Astrocyte (in vitro differentiated cells and primary cell): Measurements from ENCODE around the gene SCGB3A1. TPM values are rescaled to one million over a fixed set of nuclear protein-coding genes. Genes with fewer than 3 reads are reported as not detected.

ENCODE experiments used
- DNase-seq: peaks from one replicate; pipeline ENCODE4 v3.0.0-alpha.2; 2010; ENCODE audit warnings: low read depth
- FAIRE-seq: peaks from 2 replicates; lab custom pipeline; 2011; peaks lifted over from hg19 to GRCh38; lab: Jason Lieb, UNC
- H2AFZ ChIP-seq: 2 replicates; pipeline ENCODE4 v1.6.0; 2012; ENCODE audit warnings: low read depth, low read length, inconsistent platforms
- H3K27ac ChIP-seq: 2 replicates; pipeline ENCODE4 v1.5.1; 2011; ENCODE audit warnings: low read depth, low read length, inconsistent platforms
- H3K27me3 ChIP-seq: 2 replicates; pipeline ENCODE4 v1.6.0; 2011; ENCODE audit warnings: low read length, inconsistent platforms; ENCODE audit not compliant: insufficient read depth
- H3K36me3 ChIP-seq: 2 replicates; pipeline ENCODE4 v1.5.1; 2011; ENCODE audit warnings: low read length, inconsistent platforms; ENCODE audit not compliant: insufficient read depth
- H3K4me1 ChIP-seq: 2 replicates; pipeline ENCODE4 v1.5.1; 2011; ENCODE audit warnings: low read length, inconsistent platforms; ENCODE audit not compliant: insufficient read depth
- H3K4me2 ChIP-seq: 2 replicates; pipeline ENCODE4 v1.6.0; 2012; ENCODE audit warnings: low read length, inconsistent platforms
- H3K4me3 ChIP-seq: 2 replicates; pipeline ENCODE4 v1.5.1; 2011; ENCODE audit warnings: low read depth, mild to moderate bottlenecking, low read length, inconsistent platforms; ENCODE audit not compliant: insufficient read depth
- H3K79me2 ChIP-seq: 2 replicates; pipeline ENCODE4 v1.6.0; 2012; ENCODE audit warnings: mild to moderate bottlenecking, low read length, inconsistent platforms; ENCODE audit not compliant: insufficient read depth
- H3K9ac ChIP-seq: 2 replicates; pipeline ENCODE4 v1.6.0; 2012; ENCODE audit warnings: mild to moderate bottlenecking, low read length, inconsistent platforms
- H3K9me3 ChIP-seq: 2 replicates; pipeline ENCODE4 v1.5.1; 2012; ENCODE audit warnings: low read depth, mild to moderate bottlenecking, low read length, inconsistent platforms; ENCODE audit not compliant: insufficient read depth
- H4K20me1 ChIP-seq: 2 replicates; pipeline ENCODE4 v1.6.0; 2012; ENCODE audit warnings: low read length, inconsistent platforms; ENCODE audit not compliant: insufficient read depth
- H3K27ac Mint-ChIP-seq: one replicate; pipeline ENCODE4 v1.8.0; 2021; ENCODE audit warnings: mild to moderate bottlenecking, mixed read lengths; ENCODE audit not compliant: unreplicated experiment
- H3K27me3 Mint-ChIP-seq: one replicate; pipeline ENCODE4 v1.8.0; 2021; ENCODE audit warnings: low read depth, mixed read lengths; ENCODE audit not compliant: unreplicated experiment
- H3K36me3 Mint-ChIP-seq: one replicate; pipeline ENCODE4 v1.8.0; 2021; ENCODE audit warnings: low read depth, mixed read lengths; ENCODE audit not compliant: unreplicated experiment
- H3K4me1 Mint-ChIP-seq: one replicate; pipeline ENCODE4 v1.8.0; 2021; ENCODE audit warnings: low read depth, mixed read lengths; ENCODE audit not compliant: unreplicated experiment
- H3K4me3 Mint-ChIP-seq: one replicate; pipeline ENCODE4 v1.8.0; 2021; ENCODE audit warnings: mild to moderate bottlenecking, moderate library complexity, mixed read lengths; ENCODE audit not compliant: unreplicated experiment
- H3K9me3 Mint-ChIP-seq: one replicate; pipeline ENCODE4 v1.8.0; 2021; ENCODE audit warnings: mild to moderate bottlenecking, mixed read lengths; ENCODE audit not compliant: unreplicated experiment
- EZH2 ChIP-seq: IDR thresholded peaks from 2 replicates; pipeline ENCODE4 v1.6.1; 2012; ENCODE audit warnings: mild to moderate bottlenecking, low read length, inconsistent platforms; ENCODE audit not compliant: insufficient read depth
- total RNA-seq: library from RNA; stranded (reverse); gene quantifications from 2 replicates; pipeline ENCODE4 v1.2.1, GENCODE V29; 2021
- TF ChIP-seq, protein P1 (sequence below): IDR thresholded peaks from 2 replicates; pipeline ENCODE4 v1.5.1; 2011; ENCODE audit warnings: low read depth, mild to moderate bottlenecking, inconsistent platforms, low read length, moderate library complexity; ENCODE audit not compliant: insufficient read depth

Gene SCGB3A1
- total RNA-seq, 1 donor from 2014 or later = not detected

DNA sequence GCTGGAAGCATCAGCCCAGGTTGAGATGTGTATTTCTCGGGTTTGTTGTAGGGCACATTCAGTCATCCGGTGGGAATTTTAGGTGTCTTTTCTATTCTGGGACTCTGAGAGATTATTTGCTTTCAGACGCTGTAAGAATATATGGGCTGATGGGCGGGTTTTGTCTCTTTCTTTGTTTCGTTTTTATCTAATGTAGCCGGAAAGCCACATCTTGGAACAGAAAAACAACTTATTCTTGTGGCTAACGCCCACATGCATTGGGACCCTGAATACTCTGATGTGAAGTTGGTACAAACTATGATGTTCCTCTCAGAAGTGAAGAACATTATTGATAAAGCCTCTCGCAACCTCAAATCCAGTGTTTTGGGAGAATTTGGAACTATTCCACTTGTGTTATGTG, 22.4 kb downstream of the SCGB3A1 start:
- no peaks in the 10 kb centered on the region for H3K4me1 Mint-ChIP-seq
- Histone ChIP-seq H3K4me3 (no peak overlapping the region), H3K27me3 (no peaks in the 10 kb centered on the region), H3K9ac (no peak overlapping the region), H4K20me1 (peaks cover 2% of the 10 kb centered on the region), H3K79me2 (peaks cover 2% of the 10 kb centered on the region), H3K36me3 (peaks cover 27% of the 10 kb centered on the region), H2AFZ (no peak overlapping the region), H3K4me1 (no peaks in the 10 kb centered on the region), H3K27ac (no peak overlapping the region), H3K4me2 (no peak overlapping the region), H3K9me3 (no peaks in the 10 kb centered on the region)
- peaks cover 14% of the 10 kb centered on the region for H3K36me3 Mint-ChIP-seq
- no peaks in the 10 kb centered on the region for H3K9me3 Mint-ChIP-seq
- no peak for FAIRE-seq
- H3K4me3 Mint-ChIP-seq = no peak overlapping the region
- H3K27me3 Mint-ChIP-seq = no peaks in the 10 kb centered on the region
- DNase-seq = no peak
- H3K27ac Mint-ChIP-seq = no peak overlapping the region
- TF ChIP-seq, protein P1, sequence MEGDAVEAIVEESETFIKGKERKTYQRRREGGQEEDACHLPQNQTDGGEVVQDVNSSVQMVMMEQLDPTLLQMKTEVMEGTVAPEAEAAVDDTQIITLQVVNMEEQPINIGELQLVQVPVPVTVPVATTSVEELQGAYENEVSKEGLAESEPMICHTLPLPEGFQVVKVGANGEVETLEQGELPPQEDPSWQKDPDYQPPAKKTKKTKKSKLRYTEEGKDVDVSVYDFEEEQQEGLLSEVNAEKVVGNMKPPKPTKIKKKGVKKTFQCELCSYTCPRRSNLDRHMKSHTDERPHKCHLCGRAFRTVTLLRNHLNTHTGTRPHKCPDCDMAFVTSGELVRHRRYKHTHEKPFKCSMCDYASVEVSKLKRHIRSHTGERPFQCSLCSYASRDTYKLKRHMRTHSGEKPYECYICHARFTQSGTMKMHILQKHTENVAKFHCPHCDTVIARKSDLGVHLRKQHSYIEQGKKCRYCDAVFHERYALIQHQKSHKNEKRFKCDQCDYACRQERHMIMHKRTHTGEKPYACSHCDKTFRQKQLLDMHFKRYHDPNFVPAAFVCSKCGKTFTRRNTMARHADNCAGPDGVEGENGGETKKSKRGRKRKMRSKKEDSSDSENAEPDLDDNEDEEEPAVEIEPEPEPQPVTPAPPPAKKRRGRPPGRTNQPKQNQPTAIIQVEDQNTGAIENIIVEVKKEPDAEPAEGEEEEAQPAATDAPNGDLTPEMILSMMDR = no peak
- TF ChIP-seq EZH2 = no peak

DNA sequence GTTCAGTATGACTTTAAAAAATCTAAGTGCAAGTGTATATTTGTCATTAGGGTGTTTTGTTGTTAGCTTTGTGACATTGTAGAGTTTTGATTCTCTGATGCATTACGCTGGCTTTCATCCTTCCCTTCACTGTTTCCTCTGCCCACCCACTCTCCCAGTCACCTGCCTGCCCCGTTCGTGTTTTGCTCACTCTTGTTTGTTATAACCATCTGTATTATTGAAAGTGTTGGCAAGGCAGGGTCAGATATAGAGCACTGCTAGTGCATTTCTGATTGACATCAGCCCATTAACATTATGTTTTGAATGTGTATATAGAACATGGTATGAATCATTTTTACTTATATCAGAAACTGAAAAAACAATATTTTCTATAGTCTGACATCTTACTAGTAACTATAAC, 27.3 kb downstream of the SCGB3A1 start:
- no peak overlapping the region for H3K9ac ChIP-seq

DNA sequence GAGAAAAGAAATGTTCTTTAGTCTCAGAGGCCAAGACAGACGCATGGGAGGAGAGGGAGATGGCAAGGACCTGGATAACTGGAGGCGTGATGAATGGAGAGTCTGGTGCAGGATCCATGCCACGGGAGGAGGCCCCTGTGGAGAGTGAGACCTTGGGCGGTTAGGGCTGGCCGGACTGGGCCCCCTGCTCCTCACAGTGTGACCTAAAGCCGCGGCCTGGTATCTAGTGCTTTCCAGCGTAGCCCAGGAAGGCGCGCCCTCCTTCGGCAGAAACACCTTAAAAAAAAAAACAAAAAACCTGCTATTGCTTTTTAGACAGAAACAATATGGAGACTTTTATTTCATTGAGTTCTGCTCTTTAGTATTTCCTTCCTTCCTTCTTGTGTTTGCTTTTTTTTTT, 33.1 kb downstream of the SCGB3A1 start:
- DNase-seq (no peak), FAIRE-seq (no peak)
- Histone ChIP-seq H2AFZ (no peak overlapping the region), H3K4me1 (no peaks in the 10 kb centered on the region), H3K4me3 (no peak overlapping the region), H3K27ac (no peak overlapping the region), H3K4me2 (no peak overlapping the region), H4K20me1 (peaks cover 54% of the 10 kb centered on the region), H3K36me3 (peaks cover 11% of the 10 kb centered on the region), H3K9ac (no peak overlapping the region), H3K79me2 (peaks cover 52% of the 10 kb centered on the region), H3K9me3 (no peaks in the 10 kb centered on the region), H3K27me3 (no peaks in the 10 kb centered on the region)
- H3K4me1 Mint-ChIP-seq = peaks cover 25% of the 10 kb centered on the region
- H3K27me3 Mint-ChIP-seq = no peaks in the 10 kb centered on the region
- H3K4me3 Mint-ChIP-seq = no peak overlapping the region
- TF ChIP-seq, protein P1 = no peak
- TF ChIP-seq EZH2 = no peak
- H3K36me3 Mint-ChIP-seq = peaks cover 11% of the 10 kb centered on the region
- peak overlapping the region; percentile 59 for H3K27ac Mint-ChIP-seq
- no peaks in the 10 kb centered on the region for H3K9me3 Mint-ChIP-seq

More for the DNA sequence above, 27.3 kb downstream of the SCGB3A1 start:
- no peak overlapping the region for H2AFZ ChIP-seq
- no peak overlapping the region for H3K4me3 Mint-ChIP-seq
- H3K27me3 ChIP-seq = no peaks in the 10 kb centered on the region
- no peaks in the 10 kb centered on the region for H3K27me3 Mint-ChIP-seq
- no peak overlapping the region for H3K27ac ChIP-seq
- peaks cover 27% of the 10 kb centered on the region for H3K36me3 ChIP-seq
- no peak overlapping the region for H3K4me3 ChIP-seq
- peaks cover 41% of the 10 kb centered on the region for H3K79me2 ChIP-seq
- H4K20me1 ChIP-seq = peaks cover 31% of the 10 kb centered on the region
- H3K36me3 Mint-ChIP-seq = peaks cover 10% of the 10 kb centered on the region
- no peak overlapping the region for H3K4me2 ChIP-seq
- no peak for FAIRE-seq
- H3K4me1 Mint-ChIP-seq = peaks cover 2% of the 10 kb centered on the region
- no peaks in the 10 kb centered on the region for H3K4me1 ChIP-seq
- no peaks in the 10 kb centered on the region for H3K9me3 ChIP-seq
- no peak for DNase-seq
- no peaks in the 10 kb centered on the region for H3K9me3 Mint-ChIP-seq
- peak overlapping the region; percentile 41 for H3K27ac Mint-ChIP-seq
- TF ChIP-seq, protein P1 = no peak
- no peak for TF ChIP-seq EZH2
